Measurements from ENCODE around the gene ENGASE. TPM values are rescaled to one million over a fixed set of nuclear protein-coding genes. Genes with fewer than 3 reads are reported as not detected.

The ENGASE gene
- total and polyA plus RNA-seq, 2 of the 4 experiments (the other 2 are of a cell fraction) = 3.9 to 12.1 TPM

- Histone ChIP-seq H3K27me3 (ENCODE audit: control insufficient read depth, insufficient read depth, low read length) (no peaks in the 10 kb centered on the region; the same call in 1 of the 2 replicates), H2BK120ac (ENCODE audit: low read depth, low read length) (0 out of 2 replicates have a peak overlapping the region, but pooled peaks have one; percentile 34), H3K4me2 (ENCODE audit: low read depth, low read length) (no peak overlapping the region), H3K4me1 (ENCODE audit: control insufficient read depth, insufficient read depth, low read length) (peaks cover 8% of the 10 kb centered on the region), H3K9me1 (ENCODE audit: insufficient read depth, low read length) (peaks cover 16% of the 10 kb centered on the region), H3K4ac (ENCODE audit: low read depth, low read length) (peak overlapping the region; percentile 38; the same call in 1 of the 2 replicates), H2BK20ac (ENCODE audit: low read depth, low read length) (no peak overlapping the region), H3K4me3 (ENCODE audit: insufficient read depth, low read depth, low read length) (no peak overlapping the region), H4K20me1 (ENCODE audit: insufficient read depth, low read length) (no peaks in the 10 kb centered on the region; the same call in 1 of the 2 replicates), H4K91ac (ENCODE audit: insufficient read depth, low read depth, low read length) (no peak overlapping the region), H3K14ac (replicated peaks; ENCODE audit: low read depth, low read length) (no peak overlapping the region), H3K18ac (ENCODE audit: low read depth, low read length) (no peak overlapping the region), H3K36me3 (ENCODE audit: control insufficient read depth, insufficient read depth, low read length) (no peaks in the 10 kb centered on the region), H3K9me3 (ENCODE audit: control insufficient read depth, insufficient read depth, low read length) (no peaks in the 10 kb centered on the region), H2AK9ac (replicated peaks; ENCODE audit: low read depth, low read length, poor library complexity) (peak overlapping the region; percentile 82), H2BK15ac (ENCODE audit: low read depth, low read length) (no peak overlapping the region), H2AK5ac (ENCODE audit: low read depth, low read length) (peak overlapping the region; percentile 30), H2AFZ (replicated peaks; ENCODE audit: low read length, poor library complexity) (peak overlapping the region; percentile 47), H3K27ac (ENCODE audit: insufficient read depth, low read length) (no peak overlapping the region), H3K23ac (ENCODE audit: low read depth, low read length) (no peak overlapping the region; the same call in 1 of the 2 replicates), H2BK5ac (ENCODE audit: low read depth, low read length, poor library complexity, severe bottlenecking) (no peak overlapping the region), H3K79me1 (ENCODE audit: low read depth in 1 of 2, low read length in 2 of 2) (0 out of 4 replicates have a peak, but pooled peaks cover 0 to 5% of the 10 kb centered on the region in 2 experiments), H3K9ac (ENCODE audit: low read depth, low read length) (no peak overlapping the region), H3K56ac (ENCODE audit: extremely low read depth, insufficient read depth, low read length) (no peak overlapping the region), H4K5ac (ENCODE audit: low read depth, low read length) (no peak overlapping the region), H4K8ac (ENCODE audit: low read depth in 2 of 2, low read length in 2 of 2) (no peak overlapping the region)
- DNase-seq = peak; percentile 37
- ChIA-PET CTCF (interaction anchor here (0.8 to 1.6 kb wide), 3 partner anchors 19 to 23 kb away, joined by 3 to 9 read pairs (median 3); no protein-coding TSS in a partner anchor), POLR2A (ENCODE audit: unreplicated experiment) (no interaction called here)
- in situ Hi-C loops (cut with MboI; ENCODE audit: low sequenced_read_pairs) = no loop called here
- intact Hi-C loops (cut with micrococcal nuclease) = loop anchor here (1.0 kb wide), 1 partner anchor 23 kb away; no protein-coding TSS in a partner anchor
- TF ChIP-seq CEBPB (IDR thresholded peaks at IDR 0.05; ENCODE audit: low read depth, low read length) = no peak
- 80% methylated on average over 3 of the region's 29 CpGs; no CpG with 5 or more reads in 1 of the 2 experiments for WGBS, 2 experiments (ENCODE audit: extremely low coverage in 2 of 2, insufficient read length in 1 of 2)
- dilution Hi-C loops (cut with HindIII; ENCODE audit: low sequenced_read_pairs, unreplicated experiment) = no loop called here
- BruUV-seq (replicated peaks) = no TSS peak
- no peak for ATAC-seq (ENCODE audit: low read depth)
Measured at GRCh38 chr17:79041723-79042420, 32.8 kb upstream of the ENGASE start.
